Lower leg skin (tissue), 4 donors: Measurements from ENCODE around the gene PDZD2. TPM values are rescaled to one million over a fixed set of nuclear protein-coding genes. Genes with fewer than 3 reads are reported as not detected.
"Not testable (repeated sequence)": the region's sequence is repeated elsewhere in the genome, so short reads cannot be mapped to it uniquely, and the experiment has no call there.

Source experiments
- DNase-seq, 2 donors: peaks; one replicate each; pipeline ENCODE4 v3.0.0-alpha.2; 2019; ENCODE audit warnings: low spot score in 2 of 2
- H3K4me3 ChIP-seq: fragments of 200-600 bp; sonication (generic); 2 replicates; pipeline ENCODE4 v1.5.1; 2017; ENCODE audit warnings: mild to moderate bottlenecking, low read depth; ENCODE audit not compliant: poor library complexity, severe bottlenecking
- POLR2A ChIP-seq, 2 donors: fragments of 450-650 bp; IDR thresholded peaks; one replicate each; pipeline ENCODE4 v1.6.1; 2016 to 2017; ENCODE audit warnings: antibody characterized with exemption in 2 of 2, mild to moderate bottlenecking in 1 of 2, moderate library complexity in 1 of 2
- WGBS, 2 donors: methylation state at CpG; one replicate each; pipeline ENCODE4 v1.1.5; 2018; 5-methylcytosine and 5-hydroxymethylcytosine counted together
- intact Hi-C: fragments of 100-400 bp; cut with DNase I; formaldehyde crosslinking; loops from one replicate; pipeline ENCODE4 v1.15.0; 2023; ENCODE audit warnings: low total_unique reads
- total RNA-seq, 4 donors: library from RNA; depleted of rRNA; stranded (reverse); fragments of >200 nt; gene quantifications; one replicate each; pipeline ENCODE4 v1.1.0, GENCODE V29; 2016
- TF ChIP-seq, protein P1 (sequence below), 3 donors: fragments of 450-650 bp; IDR thresholded peaks; one replicate each; pipeline ENCODE4 v1.5.1; 2016; ENCODE audit warnings: antibody characterized with exemption in 3 of 3, mild to moderate bottlenecking in 3 of 3, moderate library complexity in 2 of 3

PDZD2 gene
- total RNA-seq, 4 donors from 2014 or later = 102 to 150 (median 116) TPM

DNA sequence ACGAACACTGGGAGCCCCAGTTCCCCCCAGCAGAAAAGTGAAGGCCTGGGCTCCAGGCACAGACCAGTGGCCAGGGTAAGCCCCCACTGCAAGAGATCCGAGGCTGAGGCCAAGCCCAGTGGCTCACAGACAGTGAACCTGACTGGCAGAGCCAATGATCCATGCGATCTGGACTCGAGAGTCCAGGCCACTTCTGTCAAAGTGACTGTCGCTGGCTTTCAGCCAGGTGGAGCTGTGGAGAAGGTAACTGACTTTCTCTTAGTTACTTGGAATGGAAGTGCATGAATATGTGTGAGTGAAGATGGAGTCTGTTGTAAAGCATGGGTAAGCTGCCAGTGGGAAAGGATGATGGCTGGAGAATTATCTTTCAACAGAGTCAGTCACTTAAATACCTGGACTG lies 435.5 kb downstream of the PDZD2 start:
- TF ChIP-seq, protein P1, sequence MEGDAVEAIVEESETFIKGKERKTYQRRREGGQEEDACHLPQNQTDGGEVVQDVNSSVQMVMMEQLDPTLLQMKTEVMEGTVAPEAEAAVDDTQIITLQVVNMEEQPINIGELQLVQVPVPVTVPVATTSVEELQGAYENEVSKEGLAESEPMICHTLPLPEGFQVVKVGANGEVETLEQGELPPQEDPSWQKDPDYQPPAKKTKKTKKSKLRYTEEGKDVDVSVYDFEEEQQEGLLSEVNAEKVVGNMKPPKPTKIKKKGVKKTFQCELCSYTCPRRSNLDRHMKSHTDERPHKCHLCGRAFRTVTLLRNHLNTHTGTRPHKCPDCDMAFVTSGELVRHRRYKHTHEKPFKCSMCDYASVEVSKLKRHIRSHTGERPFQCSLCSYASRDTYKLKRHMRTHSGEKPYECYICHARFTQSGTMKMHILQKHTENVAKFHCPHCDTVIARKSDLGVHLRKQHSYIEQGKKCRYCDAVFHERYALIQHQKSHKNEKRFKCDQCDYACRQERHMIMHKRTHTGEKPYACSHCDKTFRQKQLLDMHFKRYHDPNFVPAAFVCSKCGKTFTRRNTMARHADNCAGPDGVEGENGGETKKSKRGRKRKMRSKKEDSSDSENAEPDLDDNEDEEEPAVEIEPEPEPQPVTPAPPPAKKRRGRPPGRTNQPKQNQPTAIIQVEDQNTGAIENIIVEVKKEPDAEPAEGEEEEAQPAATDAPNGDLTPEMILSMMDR (IDR thresholded peaks at IDR 0.05) = no peak
- TF ChIP-seq POLR2A (IDR thresholded peaks at IDR 0.05) = no peak
- H3K4me3 ChIP-seq = no peak overlapping the region
- WGBS, 2 donors = 65 to 87% methylated on average over 5 of the region's 5 CpGs
- DNase-seq = no peak
- intact Hi-C loops = loop anchor here (10.0 kb wide), 1 partner anchor 250 kb away; no protein-coding TSS in a partner anchor

- 51 to 52% methylated on average over 4 of the region's 4 CpGs for WGBS, 2 donors
- no peak for TF ChIP-seq POLR2A (IDR thresholded peaks at IDR 0.05)
- TF ChIP-seq, protein P1 (IDR thresholded peaks at IDR 0.05) = no peak
- DNase-seq = peak in 1 of 2 donors; percentile 48
- intact Hi-C loops = loop anchor here (10.0 kb wide), 1 partner anchor 252 kb away; no protein-coding TSS in a partner anchor
- H3K4me3 ChIP-seq = no peak overlapping the region
These were observed 438.1 kb downstream of the PDZD2 start for GRCh38 chr5:32076699-32077695.

- intact Hi-C loops = loop anchor here (10.0 kb wide), 1 partner anchor 254 kb away; no protein-coding TSS in a partner anchor
- H3K4me3 ChIP-seq = not testable (repeated sequence)
- WGBS, 2 donors = 91 to 92% methylated on average over 6 of the region's 6 CpGs
- DNase-seq = peak in 1 of 2 donors; percentile 43
These were observed 439.9 kb downstream of the PDZD2 start for GRCh38 chr5:32078855-32079254.

DNA sequence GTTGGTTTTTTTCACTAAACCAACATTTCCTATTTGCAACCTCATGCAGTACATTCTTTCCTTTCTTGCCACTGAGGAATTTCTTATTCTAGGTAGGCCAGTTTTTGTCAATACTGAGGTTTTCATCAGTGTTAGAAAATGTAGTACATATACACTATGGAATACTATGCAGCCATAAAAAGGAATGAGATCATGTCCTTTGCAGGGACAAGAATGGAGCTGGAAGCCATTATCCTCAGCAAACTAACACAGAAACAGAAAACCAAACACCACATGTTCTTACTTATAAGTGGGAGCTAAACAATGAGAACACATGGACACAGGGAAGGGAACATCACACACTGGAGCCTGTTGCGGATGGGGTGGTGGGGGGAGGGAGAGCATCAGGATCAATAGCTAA lies 441.6 kb downstream of the PDZD2 start:
- DNase-seq, H3K4me3 ChIP-seq, intact Hi-C loops: not testable (repeated sequence)
- WGBS, 2 donors = 100% methylated on average over 1 of the region's 1 CpG

DNA sequence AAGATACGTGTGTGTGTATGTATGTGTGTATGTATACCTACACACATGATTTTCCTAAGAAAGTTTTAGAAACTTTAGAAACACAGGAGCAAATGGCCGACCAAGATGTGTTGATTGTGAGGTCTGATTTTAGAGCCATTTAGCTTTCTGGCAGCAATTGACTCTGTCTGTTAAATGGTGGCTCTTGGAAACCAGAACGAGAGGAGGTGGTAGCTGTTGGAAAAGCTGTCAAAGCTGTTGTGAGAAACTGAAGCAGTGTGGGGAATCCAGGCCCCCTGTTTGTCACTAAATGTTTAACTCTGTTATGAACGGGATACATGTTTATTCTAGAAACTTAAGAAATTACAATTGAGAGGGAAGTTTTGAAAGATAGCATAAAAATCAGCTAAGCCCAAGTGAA lies 443.8 kb downstream of the PDZD2 start:
- TF ChIP-seq, protein P1 (IDR thresholded peaks at IDR 0.05) = no peak
- TF ChIP-seq POLR2A (IDR thresholded peaks at IDR 0.05) = no peak
- no peak overlapping the region for H3K4me3 ChIP-seq
- intact Hi-C loops = no loop called here
- DNase-seq = no peak
- 86 to 89% methylated on average over 4 of the region's 4 CpGs for WGBS, 2 donors

DNA sequence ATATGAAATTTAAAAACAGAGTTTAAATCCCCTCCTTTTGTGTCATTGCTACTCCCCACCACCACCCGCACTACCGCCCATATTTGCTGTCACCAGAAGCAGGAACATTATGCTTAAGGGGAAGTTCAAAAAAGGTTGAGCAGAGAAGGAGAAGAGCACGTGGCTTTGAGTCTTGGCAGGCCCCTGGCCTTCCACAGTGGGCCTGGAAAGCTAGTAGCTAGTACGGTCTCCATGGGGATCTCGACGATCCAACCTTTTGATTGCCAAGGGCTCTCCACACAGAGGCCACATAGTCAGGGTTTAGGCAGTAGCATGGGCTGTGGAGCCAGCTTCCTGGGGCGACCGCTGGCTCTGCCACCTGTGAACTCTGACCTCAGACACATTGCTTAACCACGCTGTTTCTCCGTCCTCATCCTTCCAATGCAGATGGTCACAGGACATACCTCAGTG lies 445.1 kb downstream of the PDZD2 start:
- TF ChIP-seq, protein P1 (IDR thresholded peaks at IDR 0.05) = no peak
- TF ChIP-seq POLR2A (IDR thresholded peaks at IDR 0.05) = no peak
- 69 to 80% methylated on average over 10 of the region's 10 CpGs for WGBS, 2 donors
- intact Hi-C loops = no loop called here
- peak in 1 of 2 donors; percentile 56 for DNase-seq
- no peak overlapping the region for H3K4me3 ChIP-seq
